HepG2 (cell line): Measurements from ENCODE around the gene CD69.

Experiments
- CREM ChIP-seq, 2 experiments: sonication (generic) in 1 of 2; formaldehyde crosslinking in 1 of 2; IDR thresholded peaks; 2 replicates each; pipeline versions ENCODE4 v1.4.0 to v1.6.1; 2016 to 2020; ENCODE audit warnings: antibody characterized with exemption in 1 of 2, mild to moderate bottlenecking in 1 of 2, missing genetic modification reagents in 1 of 2
- EP300 ChIP-seq, 3 experiments: sonication (generic) in 1 of 3; formaldehyde crosslinking in 1 of 3; IDR thresholded peaks; 2 replicates each; pipeline versions ENCODE4 v1.5.1 to v1.6.1; 2011 to 2020; ENCODE audit warnings: low read depth in 2 of 3, low read length in 2 of 3, borderline replicate concordance in 1 of 3, improper control_type of control experiment in 1 of 3, mild to moderate bottlenecking in 1 of 3, missing genetic modification reagents in 1 of 3, moderate library complexity in 1 of 3
- ZNF260 ChIP-seq: sonication (generic); formaldehyde crosslinking; IDR thresholded peaks from 2 replicates; pipeline ENCODE4 v1.4.0; 2020; ENCODE audit warnings: missing genetic modification reagents, low read depth, mild to moderate bottlenecking, borderline replicate concordance
- TF ChIP-seq, protein P1 (sequence below): sonication (generic); formaldehyde crosslinking; IDR thresholded peaks from 2 replicates; pipeline ENCODE4 v1.5.0; 2020; ENCODE audit warnings: mild to moderate bottlenecking, missing genetic modification reagents, moderate library complexity
- TF ChIP-seq, protein P2 (sequence below): IDR thresholded peaks from 2 replicates; pipeline ENCODE4 v1.6.1; 2012; ENCODE audit warnings: inconsistent platforms

DNA sequence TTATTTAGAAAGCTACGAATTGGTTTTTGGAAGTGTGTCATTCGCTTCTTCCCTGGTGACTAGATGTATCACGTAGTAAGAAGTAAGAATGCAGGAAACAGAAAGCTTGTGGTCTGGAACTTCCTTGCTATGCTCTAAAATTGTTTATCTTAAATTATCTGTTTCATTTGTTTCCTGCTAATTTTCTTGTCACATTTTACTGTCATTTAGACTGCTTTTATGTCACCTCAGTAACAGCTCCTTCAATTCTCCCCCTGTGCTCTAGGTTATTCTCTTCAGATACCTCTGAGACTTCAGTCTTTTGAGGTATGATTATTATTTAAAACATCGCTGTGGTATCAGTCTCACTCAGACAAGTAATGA is 699 bp upstream of the CD69 start:
- TF ChIP-seq, protein P1, sequence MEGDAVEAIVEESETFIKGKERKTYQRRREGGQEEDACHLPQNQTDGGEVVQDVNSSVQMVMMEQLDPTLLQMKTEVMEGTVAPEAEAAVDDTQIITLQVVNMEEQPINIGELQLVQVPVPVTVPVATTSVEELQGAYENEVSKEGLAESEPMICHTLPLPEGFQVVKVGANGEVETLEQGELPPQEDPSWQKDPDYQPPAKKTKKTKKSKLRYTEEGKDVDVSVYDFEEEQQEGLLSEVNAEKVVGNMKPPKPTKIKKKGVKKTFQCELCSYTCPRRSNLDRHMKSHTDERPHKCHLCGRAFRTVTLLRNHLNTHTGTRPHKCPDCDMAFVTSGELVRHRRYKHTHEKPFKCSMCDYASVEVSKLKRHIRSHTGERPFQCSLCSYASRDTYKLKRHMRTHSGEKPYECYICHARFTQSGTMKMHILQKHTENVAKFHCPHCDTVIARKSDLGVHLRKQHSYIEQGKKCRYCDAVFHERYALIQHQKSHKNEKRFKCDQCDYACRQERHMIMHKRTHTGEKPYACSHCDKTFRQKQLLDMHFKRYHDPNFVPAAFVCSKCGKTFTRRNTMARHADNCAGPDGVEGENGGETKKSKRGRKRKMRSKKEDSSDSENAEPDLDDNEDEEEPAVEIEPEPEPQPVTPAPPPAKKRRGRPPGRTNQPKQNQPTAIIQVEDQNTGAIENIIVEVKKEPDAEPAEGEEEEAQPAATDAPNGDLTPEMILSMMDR (CRISPR knock-in tag) = no peak
- TF ChIP-seq, protein P2, sequence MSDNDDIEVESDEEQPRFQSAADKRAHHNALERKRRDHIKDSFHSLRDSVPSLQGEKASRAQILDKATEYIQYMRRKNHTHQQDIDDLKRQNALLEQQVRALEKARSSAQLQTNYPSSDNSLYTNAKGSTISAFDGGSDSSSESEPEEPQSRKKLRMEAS = no peak
- no peak for TF ChIP-seq EP300 (IDR thresholded peaks at IDR 0.05; ENCODE audit: low read depth in 2 of 2, low read length in 2 of 2)
- no peak for TF ChIP-seq EP300 (CRISPR knock-in tag; IDR thresholded peaks at IDR 0.05; ENCODE audit: borderline replicate concordance)
- TF ChIP-seq CREM (IDR thresholded peaks at IDR 0.05) = no peak
- no peak for TF ChIP-seq CREM (CRISPR knock-in tag; IDR thresholded peaks at IDR 0.05)
- no peak for TF ChIP-seq ZNF260
